Measurements from ENCODE around the gene PREP.

GRCh38 chr6:105442369-105442768 is 39.5 kb upstream of the PREP start:
- TF ChIP-seq CTCF (conservative IDR thresholded peaks at IDR 0.05) (no peak), EZH2 (IDR thresholded peaks at IDR 0.05; ENCODE audit: low read depth) (no peak)

All from PC-9 (cell line).